Measurements from ENCODE around the gene KLK7. TPM values are rescaled to one million over a fixed set of nuclear protein-coding genes. Genes with fewer than 3 reads are reported as not detected.
A peak's percentile ranks its signal among the peaks of the same experiment; 100 is the strongest.

The KLK7 gene
- total and polyA plus RNA-seq, 2 experiments from 2014 or later = 0.20 to 2.8 TPM

GRCh38 chr19:51006406-51006805 is 22.7 kb upstream of the KLK7 start:
- Histone ChIP-seq H3K9me2 (replicated peaks; ENCODE audit: insufficient read depth) (no peaks in the 10 kb centered on the region), H3K4me3 (no peak overlapping the region), H2AFZ (no peak overlapping the region), H4K20me1 (ENCODE audit: insufficient read depth, poor library complexity, severe bottlenecking) (no peaks in the 10 kb centered on the region), H3K79me2 (no peaks in the 10 kb centered on the region), H3K4me2 (no peak overlapping the region), H3K27ac (no peak overlapping the region), H3K9me3 (ENCODE audit: low read depth) (no peaks in the 10 kb centered on the region), H3K4me1 (ENCODE audit: insufficient read depth) (no peaks in the 10 kb centered on the region), H3K36me3 (replicated peaks; ENCODE audit: insufficient read depth, low read depth) (no peaks in the 10 kb centered on the region), H3K27me3 (peaks cover 15% of the 10 kb centered on the region)
- no peak for DNase-seq (ENCODE audit: low spot score)
- TF ChIP-seq EZH2phosphoT487 (IDR thresholded peaks at IDR 0.05; ENCODE audit: low read depth, severe bottlenecking, unreplicated experiment) = no peak
- WGBS (ENCODE audit: low lambda C conversion rate, missing lambda C conversion rate) = 51% methylated on average over 8 of the region's 8 CpGs

DNA sequence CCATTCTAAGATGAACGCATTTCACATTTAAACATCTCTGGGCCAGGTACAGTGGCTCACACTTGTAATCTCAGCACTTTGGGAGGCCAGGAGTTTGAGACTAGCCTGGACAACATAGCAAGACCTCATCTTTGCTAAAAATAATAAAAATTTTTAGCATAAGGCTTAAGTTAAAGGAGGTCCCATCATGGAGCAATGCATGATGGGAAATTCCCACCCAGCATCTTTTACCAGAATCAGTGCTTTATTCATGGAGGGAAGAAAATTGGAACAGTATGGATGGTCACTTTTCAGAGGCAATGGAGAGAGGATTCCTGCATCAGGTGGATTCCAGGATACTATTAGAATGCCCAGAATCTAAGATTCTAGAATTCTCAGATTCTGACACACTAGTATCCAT is 21.5 kb upstream of the KLK7 start:
- Histone ChIP-seq H3K36me3 (replicated peaks; ENCODE audit: insufficient read depth, low read depth) (no peaks in the 10 kb centered on the region), H2AFZ (no peak overlapping the region), H3K4me3 (no peak overlapping the region), H3K27ac (no peak overlapping the region), H3K9me3 (ENCODE audit: low read depth) (no peaks in the 10 kb centered on the region), H3K4me1 (ENCODE audit: insufficient read depth) (no peaks in the 10 kb centered on the region), H3K27me3 (peaks cover 16% of the 10 kb centered on the region), H4K20me1 (ENCODE audit: insufficient read depth, poor library complexity, severe bottlenecking) (no peaks in the 10 kb centered on the region), H3K79me2 (no peaks in the 10 kb centered on the region), H3K9me2 (replicated peaks; ENCODE audit: insufficient read depth) (no peaks in the 10 kb centered on the region), H3K4me2 (no peak overlapping the region)
- TF ChIP-seq EZH2 (IDR thresholded peaks at IDR 0.05; ENCODE audit: borderline replicate concordance) (no peak), EZH2phosphoT487 (IDR thresholded peaks at IDR 0.05; ENCODE audit: low read depth, severe bottlenecking, unreplicated experiment) (no peak)
- TF ChIP-seq, protein P1, sequence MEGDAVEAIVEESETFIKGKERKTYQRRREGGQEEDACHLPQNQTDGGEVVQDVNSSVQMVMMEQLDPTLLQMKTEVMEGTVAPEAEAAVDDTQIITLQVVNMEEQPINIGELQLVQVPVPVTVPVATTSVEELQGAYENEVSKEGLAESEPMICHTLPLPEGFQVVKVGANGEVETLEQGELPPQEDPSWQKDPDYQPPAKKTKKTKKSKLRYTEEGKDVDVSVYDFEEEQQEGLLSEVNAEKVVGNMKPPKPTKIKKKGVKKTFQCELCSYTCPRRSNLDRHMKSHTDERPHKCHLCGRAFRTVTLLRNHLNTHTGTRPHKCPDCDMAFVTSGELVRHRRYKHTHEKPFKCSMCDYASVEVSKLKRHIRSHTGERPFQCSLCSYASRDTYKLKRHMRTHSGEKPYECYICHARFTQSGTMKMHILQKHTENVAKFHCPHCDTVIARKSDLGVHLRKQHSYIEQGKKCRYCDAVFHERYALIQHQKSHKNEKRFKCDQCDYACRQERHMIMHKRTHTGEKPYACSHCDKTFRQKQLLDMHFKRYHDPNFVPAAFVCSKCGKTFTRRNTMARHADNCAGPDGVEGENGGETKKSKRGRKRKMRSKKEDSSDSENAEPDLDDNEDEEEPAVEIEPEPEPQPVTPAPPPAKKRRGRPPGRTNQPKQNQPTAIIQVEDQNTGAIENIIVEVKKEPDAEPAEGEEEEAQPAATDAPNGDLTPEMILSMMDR (IDR thresholded peaks at IDR 0.05; ENCODE audit: poor library complexity) = no peak
- DNase-seq (ENCODE audit: low spot score) = no peak
- WGBS (ENCODE audit: low lambda C conversion rate, missing lambda C conversion rate) = 97% methylated on average over 1 of the region's 1 CpG

DNA sequence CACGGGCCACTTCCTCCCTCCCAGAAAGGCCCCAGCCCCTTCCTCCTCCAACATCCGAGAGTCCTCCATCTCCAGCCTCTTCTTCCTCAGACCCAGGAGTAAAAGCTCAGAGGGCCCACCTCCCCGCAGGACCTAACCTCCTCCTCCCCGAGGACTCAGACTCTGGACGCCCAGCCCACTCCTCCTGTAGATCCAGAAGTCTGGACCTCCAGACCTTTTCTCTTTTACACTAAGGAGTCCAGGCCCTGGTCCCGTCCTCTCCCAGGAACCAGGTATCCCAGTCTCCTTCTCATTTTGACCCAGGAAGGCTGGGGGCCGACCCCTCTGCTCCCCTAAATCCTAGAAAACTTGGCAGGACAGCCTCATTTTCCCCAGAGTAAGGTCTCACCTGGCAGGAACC is 19.6 kb upstream of the KLK7 start:
- no peaks in the 10 kb centered on the region for H3K9me2 ChIP-seq (replicated peaks; ENCODE audit: insufficient read depth)
- no peak overlapping the region for H3K27ac ChIP-seq
- TF ChIP-seq EZH2 (IDR thresholded peaks at IDR 0.05; ENCODE audit: borderline replicate concordance) (no peak), EZH2phosphoT487 (IDR thresholded peaks at IDR 0.05; ENCODE audit: low read depth, severe bottlenecking, unreplicated experiment) (no peak)
- TF ChIP-seq, protein P1 (IDR thresholded peaks at IDR 0.05; ENCODE audit: poor library complexity) = no peak
- no peaks in the 10 kb centered on the region for H3K36me3 ChIP-seq (replicated peaks; ENCODE audit: insufficient read depth, low read depth)
- H3K79me2 ChIP-seq = no peaks in the 10 kb centered on the region
- WGBS (ENCODE audit: low lambda C conversion rate, missing lambda C conversion rate) = 92% methylated on average over 7 of the region's 7 CpGs
- H2AFZ ChIP-seq = no peak overlapping the region
- no peaks in the 10 kb centered on the region for H3K9me3 ChIP-seq (ENCODE audit: low read depth)
- no peak overlapping the region for H3K4me2 ChIP-seq
- H3K27me3 ChIP-seq = peaks cover 16% of the 10 kb centered on the region
- H3K4me1 ChIP-seq (ENCODE audit: insufficient read depth) = no peaks in the 10 kb centered on the region
- DNase-seq (ENCODE audit: low spot score) = no peak
- H3K4me3 ChIP-seq = no peak overlapping the region
- no peaks in the 10 kb centered on the region for H4K20me1 ChIP-seq (ENCODE audit: insufficient read depth, poor library complexity, severe bottlenecking)

GRCh38 chr19:51002542-51003311 is 19.0 kb upstream of the KLK7 start:
- H3K4me3 ChIP-seq = no peak overlapping the region
- WGBS (ENCODE audit: low lambda C conversion rate, missing lambda C conversion rate) = 74% methylated on average over 39 of the region's 42 CpGs
- no peaks in the 10 kb centered on the region for H3K36me3 ChIP-seq (replicated peaks; ENCODE audit: insufficient read depth, low read depth)
- no peaks in the 10 kb centered on the region for H3K4me1 ChIP-seq (ENCODE audit: insufficient read depth)
- no peaks in the 10 kb centered on the region for H4K20me1 ChIP-seq (ENCODE audit: insufficient read depth, poor library complexity, severe bottlenecking)
- DNase-seq (ENCODE audit: low spot score) = peak; percentile 65
- H3K4me2 ChIP-seq = no peak overlapping the region
- peaks cover 16% of the 10 kb centered on the region for H3K27me3 ChIP-seq
- H3K9me3 ChIP-seq (ENCODE audit: low read depth) = no peaks in the 10 kb centered on the region
- no peak overlapping the region for H2AFZ ChIP-seq
- no peak overlapping the region for H3K27ac ChIP-seq
- no peaks in the 10 kb centered on the region for H3K79me2 ChIP-seq
- TF ChIP-seq EZH2phosphoT487 (IDR thresholded peaks at IDR 0.05; ENCODE audit: low read depth, severe bottlenecking, unreplicated experiment) = no peak
- TF ChIP-seq EZH2 (IDR thresholded peaks at IDR 0.05; ENCODE audit: borderline replicate concordance) = no peak
- H3K9me2 ChIP-seq (replicated peaks; ENCODE audit: insufficient read depth) = no peaks in the 10 kb centered on the region

Measured in hepatocyte (in vitro differentiated cells).